ENCODE measurements around the gene TSR1.

The TSR1 gene

DNA sequence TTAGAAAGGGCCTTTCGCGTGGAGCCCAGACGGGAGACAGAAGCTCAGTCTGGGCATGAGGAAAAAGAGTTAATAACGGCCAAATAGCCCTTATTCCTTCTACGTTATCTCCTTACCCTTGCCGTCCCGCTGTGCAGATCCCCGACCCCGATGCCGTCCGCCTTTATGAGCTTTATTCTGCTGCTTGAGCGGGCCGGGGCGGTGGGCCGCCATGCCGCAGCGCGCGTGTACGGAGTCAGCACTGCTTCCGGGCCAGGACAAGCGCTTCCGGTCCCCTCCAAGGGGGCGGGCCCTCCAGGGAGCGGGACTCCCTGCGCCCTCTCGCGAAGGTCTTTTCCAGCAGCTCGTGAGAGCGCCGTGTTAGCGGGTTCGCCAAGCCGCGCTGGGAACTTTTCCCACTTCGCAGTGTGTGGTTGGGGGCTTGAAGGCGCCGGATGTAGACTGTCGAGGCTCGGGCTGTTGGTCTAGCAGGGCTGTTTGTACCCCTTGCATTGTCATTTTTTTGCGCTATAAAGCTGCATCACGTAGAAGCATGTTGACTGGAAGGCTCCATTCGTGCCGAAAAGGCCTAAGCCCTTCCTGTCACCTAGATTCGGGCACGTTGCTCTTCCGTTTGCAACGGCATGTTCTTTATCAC, at the start of gene TSR1:
Gene TSR1 (minus strand): TSS at position 243 of the 637 bp plus-strand sequence. CDS start 30 bp downstream, at position 213.
- peak; percentile 93 for DNase-seq

DNA sequence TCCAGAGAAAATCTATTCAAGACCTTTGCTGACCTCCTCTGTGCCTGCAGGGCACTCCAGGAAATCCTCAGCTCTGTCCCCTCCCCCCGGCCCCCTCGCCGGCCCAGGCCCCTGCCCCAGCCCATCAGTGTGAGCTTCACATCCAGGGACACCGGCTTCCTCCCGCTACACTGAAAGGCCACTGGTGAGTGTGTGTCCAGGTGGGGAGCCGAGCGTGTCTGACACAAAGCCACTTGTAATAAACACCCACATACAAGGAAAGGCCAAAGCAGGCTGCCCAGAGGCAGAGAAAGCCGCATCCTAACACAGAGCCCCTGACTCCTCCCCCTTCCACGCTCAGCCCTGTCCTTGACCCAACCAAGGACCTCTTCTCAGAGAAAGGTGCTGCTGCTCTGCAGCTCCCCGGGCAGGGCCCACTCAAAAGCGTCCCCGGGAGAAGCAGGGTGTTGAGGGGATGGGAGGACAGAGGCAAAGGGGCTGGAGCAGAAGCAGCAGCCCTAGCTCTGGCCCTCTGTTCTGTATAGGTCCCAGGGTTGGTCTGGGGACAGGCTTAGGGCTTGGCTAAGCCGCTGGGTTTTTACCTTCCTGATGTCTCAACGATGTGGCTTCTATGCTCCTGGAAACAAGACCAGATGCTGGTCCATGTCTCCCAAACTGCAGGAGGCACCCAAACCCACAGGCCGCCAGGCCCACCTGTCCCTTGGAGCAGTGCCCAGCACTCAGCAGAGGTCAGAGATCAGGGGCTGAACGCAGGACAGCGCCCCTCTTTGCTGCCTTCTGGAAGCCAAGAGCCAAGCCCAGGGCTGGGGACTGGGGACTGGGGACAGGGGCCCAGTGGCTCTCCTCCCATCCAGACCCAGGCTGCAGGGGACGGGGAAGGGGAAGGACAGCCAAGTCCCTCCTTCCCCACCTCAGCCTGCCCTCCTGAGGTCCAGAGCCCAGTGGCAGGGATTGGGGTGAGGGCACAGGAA, 49.3 kb upstream of the TSR1 start:
- DNase-seq = no peak

DNA sequence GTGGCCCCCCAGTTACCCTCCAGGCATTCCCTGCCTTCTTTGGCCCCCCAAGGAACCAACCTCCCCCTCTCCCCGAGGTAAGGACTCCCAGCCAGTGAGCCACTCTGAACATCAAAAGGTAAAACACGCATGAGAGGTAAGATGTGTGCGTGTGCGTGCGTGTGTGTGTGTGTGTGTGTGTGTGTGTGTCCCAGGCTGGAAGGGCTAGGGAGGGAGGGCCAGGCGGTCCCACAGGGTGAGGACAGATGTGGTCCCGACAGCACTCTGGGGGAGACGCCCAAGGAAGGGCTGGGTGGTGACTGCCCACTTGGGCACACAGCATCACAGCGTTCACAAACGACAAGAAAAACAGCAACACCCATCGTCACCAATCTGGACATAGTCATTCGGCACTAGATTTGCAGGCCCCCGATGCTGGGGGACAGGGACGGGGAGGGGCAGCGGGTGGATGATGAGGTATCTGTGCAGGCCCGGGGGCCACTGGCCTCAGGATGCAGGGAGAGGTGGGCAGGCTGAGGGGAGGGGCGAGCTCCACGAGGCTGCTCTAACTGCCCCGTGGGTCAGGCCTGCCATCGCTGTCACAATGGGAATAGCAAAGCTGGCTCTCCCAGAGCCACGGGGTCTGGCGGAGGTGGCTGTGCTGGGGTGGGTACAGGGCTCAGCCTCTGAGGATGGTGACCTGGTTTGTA, 48.3 kb upstream of the TSR1 start:
- DNase-seq = no peak

DNA sequence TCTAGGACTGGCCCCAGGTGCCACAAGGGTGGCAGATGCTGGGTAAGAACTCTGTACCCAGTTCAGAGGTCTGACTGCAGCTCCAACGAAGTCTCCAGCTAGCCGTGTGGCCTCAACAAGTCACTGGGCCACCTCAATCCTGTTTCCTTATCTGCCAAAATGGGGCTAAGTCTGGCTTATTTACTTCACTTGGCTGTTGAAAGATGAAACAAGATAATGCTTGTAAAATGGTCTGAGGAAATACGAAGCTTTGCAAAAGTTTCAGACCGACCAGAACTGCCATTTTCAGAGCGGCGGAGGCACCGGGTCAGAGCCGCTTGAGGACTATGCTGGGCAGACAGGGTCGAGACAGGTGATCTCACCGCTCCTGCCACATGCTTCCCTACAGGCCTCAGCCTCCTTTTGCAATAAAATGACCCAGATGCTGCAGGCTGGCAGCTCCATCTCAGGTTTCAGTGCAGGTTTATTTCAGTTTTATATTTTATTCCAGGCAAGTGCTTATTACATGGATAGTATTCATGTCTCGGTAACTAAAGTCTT, 47.4 kb upstream of the TSR1 start:
- no peak for DNase-seq

DNA sequence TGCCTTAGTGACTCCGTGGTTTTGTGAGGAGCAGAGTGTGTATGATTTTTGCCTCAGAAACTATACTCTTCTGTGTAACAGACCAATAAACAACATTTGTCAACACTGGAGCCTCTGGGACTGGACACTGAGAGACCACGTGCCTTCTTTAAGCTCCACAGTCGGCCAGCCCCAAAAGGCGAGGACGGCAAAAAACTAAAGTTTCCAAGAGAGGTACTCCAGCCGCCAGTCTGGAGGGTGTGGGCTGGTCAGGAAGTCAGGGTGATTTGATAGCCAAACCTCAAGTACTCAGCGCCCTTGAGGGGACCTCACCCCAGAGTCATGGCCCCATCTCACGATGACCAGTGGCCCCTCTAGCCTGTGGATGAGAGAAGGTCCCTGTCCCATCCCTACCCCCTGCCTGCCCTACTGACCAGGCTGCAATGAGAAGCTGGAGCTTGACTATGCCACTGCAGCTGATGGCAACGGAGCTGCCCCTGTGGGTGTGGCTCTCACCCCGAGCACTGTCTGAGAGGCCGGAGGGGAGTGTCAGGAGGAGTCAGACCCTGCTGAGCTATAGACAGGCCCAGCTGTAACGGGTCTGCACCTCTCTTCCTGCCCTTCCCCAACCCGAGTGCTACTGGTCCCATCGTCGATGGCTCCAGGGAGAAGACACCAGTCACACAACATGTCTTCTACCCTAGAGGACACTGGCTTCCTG, 44.8 kb upstream of the TSR1 start:
- DNase-seq = no peak

DNA sequence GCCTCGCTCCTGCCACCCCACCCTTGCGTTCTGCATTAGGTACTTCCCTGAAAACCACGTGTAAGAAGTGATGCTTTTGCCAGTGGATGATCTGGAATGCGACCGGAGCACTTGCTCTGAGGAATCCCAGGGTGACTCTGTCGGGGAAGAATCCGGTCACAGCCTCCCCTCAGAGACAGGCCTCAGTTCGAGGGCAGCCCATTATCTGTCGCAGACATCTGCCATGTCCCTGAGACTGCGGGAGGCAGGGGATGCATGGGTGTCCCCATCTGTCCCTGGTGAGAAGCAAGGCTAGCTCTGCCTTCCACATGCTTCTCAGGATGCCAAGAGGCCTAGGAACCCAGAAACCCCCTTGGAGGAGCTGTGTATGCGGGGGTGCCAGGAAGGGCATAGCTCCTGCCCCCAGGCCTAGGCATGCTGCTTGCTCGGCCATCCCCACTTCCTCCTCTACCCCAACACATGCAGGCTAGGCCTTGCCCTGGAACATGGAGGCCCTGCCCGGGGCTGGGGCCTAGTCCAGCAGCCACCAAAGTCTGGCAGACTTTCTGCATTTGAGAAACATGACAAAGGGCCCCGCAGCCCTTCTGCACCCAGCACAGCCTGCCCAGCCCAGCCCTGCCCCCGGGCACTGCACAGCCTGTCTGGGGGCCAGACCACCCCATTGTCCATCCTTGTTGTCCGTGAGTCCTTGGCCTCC, 44.1 kb upstream of the TSR1 start:
- no peak for DNase-seq

DNA sequence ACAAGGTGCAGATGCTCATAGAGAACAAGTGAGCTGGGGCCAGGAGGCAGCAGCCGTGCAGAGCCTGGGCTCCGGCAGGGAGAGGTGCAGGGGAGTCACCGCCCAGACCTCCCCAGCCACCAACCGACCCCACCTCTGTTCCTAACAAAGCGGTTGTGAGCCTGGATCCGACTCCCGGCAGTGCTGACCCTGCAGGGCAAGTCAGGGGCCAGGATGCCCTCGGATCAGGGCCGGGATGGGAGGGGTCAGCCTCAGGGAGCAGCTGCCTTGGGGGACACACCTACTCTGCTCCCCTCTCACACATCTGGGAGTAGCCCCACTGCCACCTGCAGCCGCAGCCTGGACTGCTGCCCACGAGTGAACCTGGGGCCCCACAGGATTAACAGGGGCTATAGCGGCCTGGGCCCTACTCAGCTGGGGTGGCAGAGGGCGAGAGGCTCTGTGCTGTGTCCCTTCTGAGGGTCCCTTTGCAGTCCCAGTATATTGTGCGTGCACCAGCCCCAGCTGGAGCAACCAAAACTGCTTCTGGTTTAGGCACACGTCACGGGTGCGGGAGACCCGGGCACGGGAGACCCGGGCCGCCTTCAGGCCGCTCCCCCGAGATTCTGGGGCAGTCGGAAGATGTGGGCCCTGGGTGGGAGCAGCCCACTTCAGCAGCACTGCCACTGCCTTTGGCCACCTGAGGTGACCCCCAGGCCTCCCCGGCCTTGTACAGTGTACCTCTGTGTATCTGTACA, 43.4 kb upstream of the TSR1 start:
- no peak for DNase-seq

DNA sequence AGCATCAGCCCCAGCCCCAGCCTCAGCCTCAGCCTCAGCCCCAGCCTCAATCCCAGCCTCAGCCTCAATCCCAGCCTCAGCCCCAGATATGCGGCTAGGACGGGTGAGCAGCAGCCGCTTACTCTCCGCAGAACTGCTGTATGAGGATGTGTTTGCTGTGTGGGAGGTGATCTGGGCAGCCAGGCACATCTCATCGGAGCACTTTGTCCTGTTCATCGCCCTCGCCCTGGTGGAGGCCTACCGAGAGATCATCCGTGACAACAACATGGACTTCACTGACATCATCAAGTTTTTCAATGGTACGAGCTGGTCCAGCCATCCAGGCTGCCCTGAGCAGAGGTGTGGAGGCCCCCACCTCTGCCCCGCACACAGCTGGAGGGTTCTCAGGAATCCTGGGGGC, 42.6 kb upstream of the TSR1 start:
- DNase-seq = no peak

DNA sequence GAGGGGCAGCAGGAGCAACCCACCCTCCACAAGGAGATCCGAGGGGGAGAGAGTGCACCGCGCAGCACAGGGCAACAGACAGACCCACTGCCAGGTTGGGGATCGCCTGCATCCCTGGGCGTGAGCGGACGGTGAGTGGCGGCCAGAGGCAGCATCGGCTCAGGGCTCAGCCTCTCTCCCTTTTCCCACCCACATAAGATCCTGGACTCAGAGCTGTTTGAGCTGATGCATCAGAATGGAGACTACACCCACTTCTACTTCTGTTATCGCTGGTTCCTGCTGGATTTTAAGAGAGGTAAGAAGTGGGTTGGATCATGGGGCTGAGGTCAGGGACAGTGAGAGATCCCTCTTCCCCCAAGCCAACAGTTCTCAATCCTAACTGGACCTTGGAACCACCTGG, 41.4 kb upstream of the TSR1 start:
- DNase-seq = no peak

DNA sequence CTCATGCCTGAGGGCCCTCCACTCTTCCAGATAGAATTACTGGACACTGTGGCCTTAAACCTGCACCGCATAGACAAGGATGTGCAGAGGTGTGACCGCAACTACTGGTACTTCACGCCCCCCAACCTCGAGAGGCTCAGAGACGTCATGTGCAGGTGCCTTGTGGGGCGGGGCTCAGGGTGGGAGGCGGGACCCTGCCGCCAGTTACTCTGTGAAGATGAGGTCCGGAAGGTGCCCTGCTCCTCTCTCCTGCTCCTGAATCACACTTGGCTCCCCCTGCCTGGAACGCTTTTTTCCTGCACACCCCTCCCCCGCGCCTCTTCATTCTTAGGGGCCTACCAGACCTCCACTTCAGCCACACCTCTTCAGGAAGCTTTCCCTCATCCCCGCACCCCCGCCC, 39.9 kb upstream of the TSR1 start:
- no peak for DNase-seq

DNA sequence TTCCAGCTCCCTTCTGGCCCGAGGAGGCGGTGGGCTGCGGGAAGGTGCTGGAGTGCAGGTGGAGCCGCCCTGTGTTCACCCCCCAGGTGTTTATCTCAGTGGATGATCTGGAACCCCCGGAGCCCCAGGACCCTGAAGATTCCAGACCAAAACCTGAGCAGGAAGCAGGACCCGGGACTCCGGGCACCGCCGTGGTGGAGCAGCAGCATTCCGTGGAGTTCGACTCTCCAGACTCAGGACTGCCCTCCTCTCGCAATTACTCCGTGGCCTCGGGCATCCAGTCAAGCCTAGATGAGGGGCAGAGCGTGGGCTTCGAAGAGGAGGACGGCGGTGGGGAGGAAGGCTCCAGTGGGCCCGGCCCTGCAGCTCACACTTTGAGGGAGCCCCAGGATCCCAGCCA, 39.1 kb upstream of the TSR1 start:
- DNase-seq = no peak

DNA sequence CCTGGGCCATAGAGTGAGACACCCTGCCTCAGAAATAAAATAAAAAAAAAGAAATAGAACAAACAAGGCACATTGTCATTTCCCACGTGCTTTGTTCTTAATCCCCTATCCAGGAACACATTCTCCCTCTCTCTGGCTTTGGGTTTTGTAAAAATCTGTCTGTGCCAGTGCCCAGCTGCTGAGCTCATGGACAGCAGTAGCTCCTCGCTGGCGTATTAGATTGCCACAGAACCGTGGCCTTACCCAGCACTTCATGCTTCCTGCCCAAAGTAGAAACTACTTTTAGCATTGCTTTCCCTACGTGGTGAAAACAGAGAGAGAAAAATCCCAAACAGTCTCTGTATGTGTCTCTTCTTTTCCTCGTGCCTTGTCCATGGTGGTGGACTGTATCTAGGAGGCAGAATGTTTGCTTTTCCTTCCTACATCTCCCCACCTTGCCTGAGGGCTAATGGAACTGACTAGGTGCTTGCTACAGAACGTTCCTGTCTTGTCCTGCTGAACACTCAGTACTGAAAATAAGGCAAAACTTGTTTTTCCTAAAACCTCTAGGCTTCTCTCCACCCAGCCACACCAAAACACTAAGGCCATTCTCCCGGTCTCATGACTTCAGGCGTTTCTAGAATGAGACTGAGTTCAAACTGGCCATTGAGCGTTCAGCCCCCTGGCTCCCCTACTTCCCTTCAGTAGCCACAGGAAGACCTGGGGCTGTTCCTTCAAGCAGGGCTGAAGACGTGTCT, 38.5 kb upstream of the TSR1 start:
- no peak for DNase-seq

DNA sequence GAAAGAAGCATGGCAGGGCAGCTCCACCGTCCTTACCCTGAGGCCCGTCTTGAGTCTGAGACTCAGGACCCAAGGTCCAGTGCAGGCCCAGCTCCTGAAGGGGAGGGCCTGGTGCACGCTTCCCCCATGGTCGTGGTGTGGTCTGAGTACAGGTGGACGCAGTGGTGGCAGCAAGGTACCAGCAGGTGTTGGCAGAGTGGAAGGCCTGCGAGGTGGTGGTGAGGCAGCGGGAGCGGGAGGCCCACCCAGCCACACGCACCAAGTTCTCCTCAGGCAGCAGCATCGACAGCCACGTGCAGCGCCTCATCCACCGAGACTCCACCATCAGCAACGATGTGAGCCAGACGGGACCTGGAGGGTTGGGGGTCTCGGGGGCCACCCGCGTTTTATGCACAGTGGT, 36.9 kb upstream of the TSR1 start:
- DNase-seq = no peak

DNA sequence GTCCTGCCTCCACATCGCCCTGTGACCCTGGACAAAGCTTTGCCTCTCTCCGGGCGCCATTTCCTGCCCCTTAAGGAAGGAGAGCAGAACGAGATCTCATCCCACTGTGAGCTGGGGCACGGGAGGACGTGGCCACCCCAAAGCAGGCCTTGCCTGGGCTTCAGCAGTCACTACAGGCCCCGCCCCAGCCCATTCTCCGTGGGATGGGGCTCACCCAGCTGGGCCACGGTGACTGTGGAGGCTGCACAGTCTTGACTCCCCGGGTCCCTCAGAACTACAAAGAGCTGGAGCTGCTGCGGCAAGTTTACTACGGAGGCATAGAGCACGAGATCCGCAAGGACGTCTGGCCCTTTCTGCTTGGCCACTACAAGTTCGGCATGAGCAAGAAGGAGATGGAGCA, 36.4 kb upstream of the TSR1 start:
- DNase-seq = no peak

DNA sequence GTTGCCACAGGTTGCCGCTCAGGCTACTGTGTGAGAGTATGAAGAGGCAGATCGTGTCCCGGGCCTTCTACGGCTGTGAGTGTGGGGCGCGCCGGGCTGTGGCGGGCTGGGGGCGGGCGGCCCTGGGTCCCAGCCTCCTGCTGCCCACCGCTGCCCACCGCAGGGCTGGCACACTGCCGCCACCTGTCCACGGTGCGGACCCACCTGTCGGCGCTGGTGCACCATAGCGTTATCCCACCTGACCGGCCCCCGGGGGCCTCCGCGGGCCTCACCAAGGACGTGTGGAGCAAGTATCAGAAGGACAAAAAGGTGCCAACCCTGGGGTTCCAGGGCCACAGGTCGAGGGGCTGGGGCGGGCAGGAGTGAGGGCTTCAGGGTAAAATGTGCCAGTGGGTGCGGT, 35.9 kb upstream of the TSR1 start:
- DNase-seq = no peak

DNA sequence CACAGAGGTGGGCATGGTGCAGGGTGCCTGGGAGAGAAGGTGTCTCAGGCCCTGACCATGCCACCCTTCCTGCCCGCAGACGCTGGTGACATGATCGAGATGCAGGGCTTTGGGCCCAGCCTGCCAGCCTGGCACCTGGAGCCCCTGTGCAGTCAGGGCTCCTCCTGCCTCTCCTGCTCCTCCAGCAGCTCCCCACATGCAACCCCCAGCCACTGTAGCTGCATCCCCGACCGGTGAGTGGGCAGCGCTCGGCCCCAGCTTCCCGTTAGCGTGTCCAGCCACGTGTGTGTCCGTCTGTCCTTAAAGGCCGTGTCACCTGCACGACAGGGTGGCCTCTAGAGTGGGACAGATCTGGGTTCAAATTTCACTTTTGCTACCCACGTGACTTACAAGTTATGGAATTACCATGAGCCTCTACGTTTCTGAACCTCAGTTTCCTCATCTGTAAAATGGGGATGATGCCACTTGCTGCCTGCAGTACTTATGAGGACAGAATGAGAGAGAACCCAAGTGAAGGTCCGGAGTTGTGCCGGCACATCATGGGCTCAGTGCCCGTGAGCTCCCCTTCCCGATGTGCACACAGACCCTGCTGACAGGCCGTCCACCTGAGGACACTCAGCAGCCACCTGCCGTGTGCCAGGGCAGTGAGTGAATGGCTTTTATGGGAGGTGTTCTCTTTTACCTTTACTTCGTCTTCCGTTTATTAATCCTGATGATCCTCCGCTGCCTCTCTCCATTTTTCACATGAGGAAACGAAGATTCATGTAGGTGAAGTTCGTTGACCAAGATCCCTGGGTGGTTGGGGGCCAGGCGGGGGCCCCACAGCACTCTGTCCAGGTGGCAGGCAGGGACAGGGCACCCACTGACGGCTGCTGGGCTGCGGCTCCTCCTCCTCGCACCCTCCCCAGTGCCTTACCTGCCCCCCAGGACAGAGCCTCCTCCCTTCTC, 35.2 kb upstream of the TSR1 start:
- no peak for DNase-seq

DNA sequence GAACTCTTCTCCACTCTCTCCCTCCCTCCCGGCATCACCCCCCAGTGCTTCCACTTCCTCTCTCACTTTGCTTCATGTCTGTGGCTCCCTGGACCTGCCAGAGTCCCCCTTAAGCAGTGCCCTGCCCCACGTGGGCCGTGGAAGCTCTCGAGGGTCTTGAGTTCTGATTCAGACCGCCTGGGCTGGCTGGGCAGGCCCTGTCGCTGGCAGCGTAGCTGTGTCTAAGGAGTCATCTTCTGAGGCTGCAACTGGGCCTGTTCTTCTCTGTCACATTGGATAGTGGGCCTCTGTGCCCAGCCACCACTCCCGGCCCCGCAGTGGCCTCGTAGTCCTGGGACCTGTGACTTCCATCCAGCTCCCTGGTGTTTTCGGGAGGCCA, 33.9 kb upstream of the TSR1 start:
- DNase-seq = no peak

DNA sequence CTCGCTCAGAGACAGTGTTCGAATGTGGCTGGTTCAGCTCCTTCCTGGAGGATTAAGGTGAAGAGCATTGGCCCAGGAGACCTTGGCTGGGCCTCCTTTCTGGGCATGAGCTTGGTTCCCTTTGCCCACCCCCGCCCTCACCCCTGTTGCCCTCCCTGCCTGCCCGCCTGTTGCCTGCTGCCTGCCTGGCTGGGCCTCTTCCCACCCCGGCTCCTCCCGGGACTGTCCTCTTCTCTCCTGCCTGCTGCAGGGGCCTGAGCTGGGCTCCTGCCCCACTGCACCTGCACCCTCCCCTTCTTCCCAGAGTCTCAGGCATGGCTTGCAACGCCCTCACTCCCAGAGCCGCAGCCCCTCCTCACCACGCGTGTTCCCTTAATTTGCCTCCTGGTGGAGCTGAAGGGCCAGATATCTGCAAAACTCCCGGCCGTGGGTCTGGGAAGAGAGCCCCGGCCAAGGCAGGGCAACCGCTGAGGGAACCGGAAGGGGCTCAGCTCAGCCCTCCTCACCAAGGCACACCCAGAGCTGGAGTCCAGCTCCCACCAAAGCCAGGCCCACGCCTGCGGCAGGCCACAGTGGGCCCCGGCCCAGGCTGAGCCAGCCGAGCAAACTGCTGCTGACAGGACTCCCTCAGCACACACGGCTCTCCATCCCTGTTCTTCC, 33.4 kb upstream of the TSR1 start:
- DNase-seq = no peak

DNA sequence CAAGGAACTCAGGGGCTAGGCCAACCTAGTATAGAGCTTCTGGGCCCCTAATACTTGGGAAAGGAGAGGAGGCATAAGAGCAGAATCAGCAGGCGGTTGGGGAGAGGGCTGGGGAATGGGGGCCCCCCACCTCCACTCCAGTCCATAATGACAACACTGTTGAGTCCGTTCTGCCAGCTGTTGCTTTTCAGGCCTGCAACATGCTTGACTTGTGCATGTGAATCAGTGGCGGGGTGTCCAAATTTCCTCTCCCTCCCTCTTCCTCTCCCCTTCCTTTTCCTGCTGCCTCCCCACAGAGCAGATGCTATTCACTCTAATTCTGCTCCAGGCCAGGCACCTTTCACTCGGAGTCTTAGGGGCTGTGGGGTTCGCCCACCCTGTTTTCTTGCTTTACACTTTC, 32.8 kb upstream of the TSR1 start:
- DNase-seq = no peak

Measured in 8988T (cell line).